Karpas-422 (cell line): Measurements from ENCODE around the gene ZNF530. TPM values are rescaled to one million over a fixed set of nuclear protein-coding genes. Genes with fewer than 3 reads are reported as not detected.

Source experiments
- DNase-seq: peaks from one replicate; pipeline ENCODE4 v3.0.0-alpha.2; 2015
- H2AFZ ChIP-seq: fragments of 200-600 bp; sonication (generic); 2 replicates; pipeline ENCODE4 v1.6.1; 2014; ENCODE audit warnings: antibody characterized with exemption, low read length, mixed read lengths
- H3K27ac ChIP-seq: fragments of 200-600 bp; sonication (generic); 2 replicates; pipeline ENCODE4 v1.5.1; 2014; ENCODE audit warnings: mild to moderate bottlenecking, low read length, moderate library complexity
- H3K27me3 ChIP-seq: fragments of 200-600 bp; sonication (generic); 2 replicates; pipeline ENCODE4 v1.6.1; 2014; ENCODE audit warnings: low read length, mixed read lengths
- H3K36me3 ChIP-seq: fragments of 200-600 bp; sonication (generic); 2 replicates; pipeline ENCODE4 v1.6.1; 2014; ENCODE audit warnings: low read length, mixed read lengths; ENCODE audit not compliant: insufficient read depth
- H3K4me1 ChIP-seq: fragments of 200-600 bp; sonication (generic); 2 replicates; pipeline ENCODE4 v1.6.1; 2014; ENCODE audit warnings: mild to moderate bottlenecking, low read length, mixed read lengths
- H3K4me2 ChIP-seq: fragments of 200-600 bp; sonication (generic); 2 replicates; pipeline ENCODE4 v1.6.1; 2014; ENCODE audit warnings: low read length, low read depth, mild to moderate bottlenecking; ENCODE audit not compliant: poor library complexity, severe bottlenecking
- H3K4me3 ChIP-seq: fragments of 200-600 bp; sonication (generic); 2 replicates; pipeline ENCODE4 v1.5.1; 2014; ENCODE audit warnings: mild to moderate bottlenecking, antibody characterized with exemption, low read length, mixed read lengths
- H3K79me2 ChIP-seq: fragments of 200-600 bp; sonication (generic); 2 replicates; pipeline ENCODE4 v1.6.1; 2014; ENCODE audit warnings: mild to moderate bottlenecking, low read length, mixed read lengths
- H3K9ac ChIP-seq: fragments of 200-600 bp; sonication (generic); 2 replicates; pipeline ENCODE4 v1.6.0; 2014; ENCODE audit warnings: low read length
- H3K9me2 ChIP-seq: fragments of 200-600 bp; sonication (generic), shearing (Covaris generic); replicated peaks from 2 replicates; pipeline ENCODE4 v1.6.0; 2014; ENCODE audit warnings: mild to moderate bottlenecking, low read length, moderate library complexity; ENCODE audit not compliant: insufficient read depth
- H3K9me3 ChIP-seq: fragments of 300-700, 200-600 bp; sonication (generic); 2 replicates; pipeline ENCODE4 v1.6.1; 2014; ENCODE audit warnings: low read length, mixed read lengths
- H4K20me1 ChIP-seq: fragments of 200-600 bp; sonication (generic); 2 replicates; pipeline ENCODE4 v1.6.1; 2014; ENCODE audit warnings: mild to moderate bottlenecking, antibody characterized with exemption, low read length, low read depth; ENCODE audit not compliant: insufficient read depth
- total RNA-seq: library from RNA; depleted of rRNA; stranded (reverse); fragments of >200 nt; shearing (Covaris generic); gene quantifications from 2 replicates; pipeline ENCODE4 v1.2.3, GENCODE V29; 2014; ENCODE audit warnings: low replicate concordance; rRNA removed

ZNF530 gene
- total RNA-seq, 1 experiment from 2014 or later = 7.7 TPM

DNA sequence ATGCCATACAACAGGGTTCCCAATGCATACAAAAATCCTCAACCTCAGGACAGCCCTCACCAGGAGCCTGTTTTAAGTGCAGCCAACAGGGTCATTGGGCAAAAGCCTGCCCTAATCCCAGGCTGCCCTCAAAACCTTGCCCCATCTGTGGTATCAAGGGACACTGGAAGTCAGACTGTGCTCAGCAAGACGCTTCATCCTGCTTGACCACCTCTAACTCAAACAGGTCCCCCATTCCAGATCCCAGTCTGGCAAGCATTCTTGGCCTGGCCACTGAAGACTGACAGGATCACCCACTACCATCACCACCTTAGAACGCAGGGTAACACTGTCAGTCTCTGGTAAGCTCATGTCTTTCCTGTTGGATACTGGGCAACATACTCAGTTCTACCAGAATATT is 54.0 kb downstream of the ZNF530 start:
- Histone ChIP-seq H3K9me2 (no peaks in the 10 kb centered on the region), H3K9me3 (peaks cover 7% of the 10 kb centered on the region; the same call in 1 of the 2 replicates), H3K4me3 (no peak overlapping the region), H4K20me1 (no peaks in the 10 kb centered on the region), H3K36me3 (no peaks in the 10 kb centered on the region; the same call in 1 of the 2 replicates), H3K4me1 (no peaks in the 10 kb centered on the region), H3K27me3 (no peaks in the 10 kb centered on the region), H3K79me2 (no peaks in the 10 kb centered on the region), H3K4me2 (no peak overlapping the region), H3K27ac (no peak overlapping the region), H2AFZ (no peak overlapping the region), H3K9ac (no peak overlapping the region)
- no peak for DNase-seq

- H3K36me3 ChIP-seq = no peaks in the 10 kb centered on the region; the same call in 1 of the 2 replicates
- no peak for DNase-seq
- H3K27ac ChIP-seq = no peak overlapping the region
- H3K9me2 ChIP-seq = no peaks in the 10 kb centered on the region
- no peak overlapping the region for H3K4me3 ChIP-seq
- H3K4me1 ChIP-seq = no peaks in the 10 kb centered on the region
- H3K9ac ChIP-seq = no peak overlapping the region
- H3K4me2 ChIP-seq = no peak overlapping the region
- no peak overlapping the region for H2AFZ ChIP-seq
- H3K79me2 ChIP-seq = no peaks in the 10 kb centered on the region
- no peaks in the 10 kb centered on the region for H4K20me1 ChIP-seq
- H3K27me3 ChIP-seq = no peaks in the 10 kb centered on the region
- H3K9me3 ChIP-seq = peaks cover 7% of the 10 kb centered on the region; the same call in 1 of the 2 replicates
These were observed 55.8 kb downstream of the ZNF530 start for GRCh38 chr19:57655443-57655842.

GRCh38 chr19:57656346-57656745 is 56.7 kb downstream of the ZNF530 start:
- no peaks in the 10 kb centered on the region for H3K27me3 ChIP-seq
- no peak overlapping the region for H2AFZ ChIP-seq
- no peaks in the 10 kb centered on the region for H3K79me2 ChIP-seq
- no peaks in the 10 kb centered on the region for H3K9me2 ChIP-seq
- no peaks in the 10 kb centered on the region for H4K20me1 ChIP-seq
- H3K4me1 ChIP-seq = no peaks in the 10 kb centered on the region
- no peak overlapping the region for H3K9ac ChIP-seq
- no peak overlapping the region for H3K27ac ChIP-seq
- no peak overlapping the region for H3K4me2 ChIP-seq
- peaks cover 7% of the 10 kb centered on the region; the same call in 1 of the 2 replicates for H3K9me3 ChIP-seq
- DNase-seq = no peak
- no peak overlapping the region for H3K4me3 ChIP-seq
- no peaks in the 10 kb centered on the region; the same call in 1 of the 2 replicates for H3K36me3 ChIP-seq

Other genes with a start within 250 kb of the ZNF530 start
- gene ZNF304, start 248.6 kb upstream of the ZNF530 start, total RNA-seq = 6.9 and 10.0 TPM in 2 replicates
- gene TRAPPC2B, start 236.3 kb upstream of the ZNF530 start, total RNA-seq = 19.5 and 30.0 TPM in 2 replicates
- 3.1 and 6.5 TPM in 2 replicates for gene ZNF547, start 236.3 kb upstream of the ZNF530 start, total RNA-seq
- 37.3 and 40.4 TPM in 2 replicates for gene ZNF548, start 210.0 kb upstream of the ZNF530 start, total RNA-seq
- 17.0 and 19.2 TPM in 2 replicates for gene ZNF17, start 188.7 kb upstream of the ZNF530 start, total RNA-seq
- 20.9 and 43.4 TPM in 2 replicates for gene ZNF749, start 164.6 kb upstream of the ZNF530 start, total RNA-seq
- not detected in 2 replicates for gene VN1R1, start 142.7 kb upstream of the ZNF530 start, total RNA-seq
- 0.45 and 4.6 TPM in 2 replicates for gene ZNF772, start 122.3 kb upstream of the ZNF530 start, total RNA-seq
- gene ZNF419, start 112.1 kb upstream of the ZNF530 start, total RNA-seq = 4.2 and 5.1 TPM in 2 replicates
- gene ZNF773, start 99.9 kb upstream of the ZNF530 start, total RNA-seq = 19.4 and 25.2 TPM in 2 replicates
- 6.7 and 9.8 TPM in 2 replicates for gene ZNF549, start 72.5 kb upstream of the ZNF530 start, total RNA-seq
- 5.5 and 5.7 TPM in 2 replicates for gene ZNF550, start 40.0 kb upstream of the ZNF530 start, total RNA-seq
- gene ZNF416, start 21.0 kb upstream of the ZNF530 start, total RNA-seq = 3.1 and 4.6 TPM in 2 replicates
- 0.11 TPM in 2 replicates for gene ZIK1, start 15.7 kb upstream of the ZNF530 start, total RNA-seq
- 13.7 and 23.4 TPM in 2 replicates for gene ZNF134, start 14.4 kb downstream of the ZNF530 start, total RNA-seq
- 21.8 and 22.2 TPM in 2 replicates for gene ZNF211, start 33.3 kb downstream of the ZNF530 start, total RNA-seq
- not detected in 2 replicates for gene ZSCAN4, start 69.0 kb downstream of the ZNF530 start, total RNA-seq
- 17.0 and 20.9 TPM in 2 replicates for gene ZNF551, start 82.1 kb downstream of the ZNF530 start, total RNA-seq
- gene ZNF154, start 109.3 kb downstream of the ZNF530 start, total RNA-seq = 0.11 TPM in 1 of 2 replicates, not detected in the other
- 5.5 and 9.3 TPM in 2 replicates for gene ZNF671, start 127.7 kb downstream of the ZNF530 start, total RNA-seq
- gene ZNF776, start 146.9 kb downstream of the ZNF530 start, total RNA-seq = 13.1 and 33.4 TPM in 2 replicates
- gene ZNF586, start 169.8 kb downstream of the ZNF530 start, total RNA-seq = 33.7 and 35.9 TPM in 2 replicates
- 17.7 and 20.3 TPM in 2 replicates for gene ZNF552, start 215.0 kb downstream of the ZNF530 start, total RNA-seq
- 16.3 and 20.1 TPM in 2 replicates for gene ZNF587B, start 230.4 kb downstream of the ZNF530 start, total RNA-seq
- 22.2 and 36.4 TPM in 2 replicates for gene ZNF587, start 250.0 kb downstream of the ZNF530 start, total RNA-seq